ENCODE data around the gene GANAB. TPM values are rescaled to one million over a fixed set of nuclear protein-coding genes. Genes with fewer than 3 reads are reported as not detected.

The GANAB gene
- total RNA-seq, 1 donor: 203 TPM

GRCh38 chr11:62646825-62647608, 604 bp upstream of the GANAB start:
- DNase-seq (ENCODE audit: low read depth): no peak
- peak overlapping the region; percentile 32 for H3K4me3 ChIP-seq (ENCODE audit: low read depth, low read length)
- no peak for TF ChIP-seq CTCF (IDR thresholded peaks at IDR 0.05; ENCODE audit: insufficient read depth, low read length)

GRCh38 chr11:62645671-62645945, 805 bp downstream of the GANAB start:
- DNase-seq (ENCODE audit: low read depth): no peak

GRCh38 chr11:62644220-62644619, 2.2 kb downstream of the GANAB start:
- H3K4me3 ChIP-seq (ENCODE audit: low read depth, low read length): no peak overlapping the region
- no peak for DNase-seq (ENCODE audit: low read depth)
- TF ChIP-seq CTCF (IDR thresholded peaks at IDR 0.05; ENCODE audit: insufficient read depth, low read length): no peak

More at GRCh38 chr11:62645671-62645945, 805 bp downstream of the GANAB start:
- H3K4me3 ChIP-seq (ENCODE audit: low read depth, low read length): peak overlapping the region; percentile 93
- no peak for TF ChIP-seq CTCF (IDR thresholded peaks at IDR 0.05; ENCODE audit: insufficient read depth, low read length)

- no peak for TF ChIP-seq CTCF (IDR thresholded peaks at IDR 0.05; ENCODE audit: insufficient read depth, low read length)
- H3K4me3 ChIP-seq (ENCODE audit: low read depth, low read length): no peak overlapping the region
- DNase-seq (ENCODE audit: low read depth): no peak
Observed at GRCh38 chr11:62632492-62632891, 13.9 kb downstream of the GANAB start.

- no peak for DNase-seq (ENCODE audit: low read depth)
- H3K4me3 ChIP-seq (ENCODE audit: low read depth, low read length): no peak overlapping the region
- peak; percentile 13 for TF ChIP-seq CTCF (IDR thresholded peaks at IDR 0.05; ENCODE audit: insufficient read depth, low read length)
Observed at GRCh38 chr11:62627713-62628112, 18.7 kb downstream of the GANAB start.

- no peak for DNase-seq (ENCODE audit: low read depth)
- no peak for TF ChIP-seq CTCF (IDR thresholded peaks at IDR 0.05; ENCODE audit: insufficient read depth, low read length)
- no peak overlapping the region for H3K4me3 ChIP-seq (ENCODE audit: low read depth, low read length)
Observed at GRCh38 chr11:62622476-62623089, 23.8 kb downstream of the GANAB start.
